Hepatic stellate cell (primary cell): ENCODE data around the gene SHOX.
"Not testable (repeated sequence)": the region's sequence is repeated elsewhere in the genome, so short reads cannot be mapped to it uniquely, and the experiment has no call there.

Experiments used
- DNase-seq: peaks from one replicate; pipeline ENCODE4 v3.0.0; 2011; ENCODE audit warnings: low spot score

Gene SHOX

DNA sequence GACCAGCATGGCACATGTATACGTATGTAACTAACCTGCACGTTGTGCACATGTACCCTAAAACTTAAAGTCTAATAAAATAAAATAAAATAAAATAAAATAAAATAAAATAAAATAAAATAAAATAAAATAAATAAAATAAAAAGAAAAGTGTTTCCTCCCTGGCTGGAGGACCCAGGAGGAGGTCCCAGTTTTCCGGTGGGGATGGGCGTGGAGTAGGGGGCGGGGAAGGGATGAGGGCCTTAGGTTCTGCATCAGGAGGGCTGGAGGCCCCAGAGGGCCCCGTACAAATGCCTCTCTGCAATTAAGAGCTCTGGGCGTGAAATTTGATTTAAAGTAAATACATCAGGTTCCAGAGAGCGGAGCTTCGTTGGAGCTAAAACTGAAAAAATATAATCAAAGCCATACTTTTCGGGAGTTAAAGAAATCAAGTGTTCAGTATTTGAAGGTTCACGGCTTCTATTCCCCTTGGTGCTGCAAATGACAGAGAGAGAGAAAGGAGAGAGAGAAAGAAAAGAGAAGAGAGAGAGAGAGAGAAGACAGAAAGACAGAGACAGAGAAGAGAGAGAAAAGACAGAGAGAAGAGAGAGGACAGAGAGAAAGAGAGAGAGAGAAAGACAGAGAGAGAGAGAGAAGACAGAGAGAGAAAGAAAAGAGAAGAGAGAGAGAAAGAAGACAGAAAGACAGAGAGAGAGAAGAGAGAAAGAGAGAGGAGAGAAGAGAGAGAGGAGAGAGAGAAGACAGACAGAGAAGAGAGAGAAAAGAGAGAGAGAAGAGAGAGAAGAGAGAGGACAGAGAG, 8.7 kb upstream of the SHOX start:
- DNase-seq, result no peak

DNA sequence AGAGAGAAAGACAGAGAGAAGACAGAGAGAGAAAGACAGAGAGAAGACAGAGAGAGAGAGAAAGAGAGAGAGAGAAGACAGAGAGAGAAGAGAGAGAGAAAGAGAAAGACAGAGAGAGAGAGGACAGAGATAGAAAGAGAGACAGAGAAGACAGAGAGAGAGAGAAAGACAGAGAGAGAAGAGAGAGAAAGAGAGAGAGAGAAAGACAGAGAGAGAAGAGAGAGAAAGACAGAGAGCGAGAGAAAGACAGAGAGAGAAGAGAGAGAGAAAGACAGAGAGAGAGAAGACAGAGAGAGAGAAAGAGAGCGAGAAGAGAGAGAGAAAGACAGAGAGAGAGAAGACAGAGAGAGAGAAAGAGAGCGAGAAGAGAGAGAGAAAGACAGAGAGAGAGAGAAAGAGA, 7.8 kb upstream of the SHOX start:
- not testable (repeated sequence) for DNase-seq

GRCh38 chrX:623268-623598, 7.4 kb upstream of the SHOX start:
- DNase-seq, result no peak

- no peak for DNase-seq
Observed at GRCh38 chrX:623599-624315, 6.8 kb upstream of the SHOX start.

GRCh38 chrX:625137-625691, 5.4 kb upstream of the SHOX start:
- no peak for DNase-seq

GRCh38 chrX:626047-626446, 4.5 kb upstream of the SHOX start:
- DNase-seq, result not testable (repeated sequence)

GRCh38 chrX:626745-627509, 3.7 kb upstream of the SHOX start:
- no peak for DNase-seq

GRCh38 chrX:627510-627981, 3.0 kb upstream of the SHOX start:
- no peak for DNase-seq

- DNase-seq, result no peak
Observed at GRCh38 chrX:627995-628394, 2.6 kb upstream of the SHOX start.

DNA sequence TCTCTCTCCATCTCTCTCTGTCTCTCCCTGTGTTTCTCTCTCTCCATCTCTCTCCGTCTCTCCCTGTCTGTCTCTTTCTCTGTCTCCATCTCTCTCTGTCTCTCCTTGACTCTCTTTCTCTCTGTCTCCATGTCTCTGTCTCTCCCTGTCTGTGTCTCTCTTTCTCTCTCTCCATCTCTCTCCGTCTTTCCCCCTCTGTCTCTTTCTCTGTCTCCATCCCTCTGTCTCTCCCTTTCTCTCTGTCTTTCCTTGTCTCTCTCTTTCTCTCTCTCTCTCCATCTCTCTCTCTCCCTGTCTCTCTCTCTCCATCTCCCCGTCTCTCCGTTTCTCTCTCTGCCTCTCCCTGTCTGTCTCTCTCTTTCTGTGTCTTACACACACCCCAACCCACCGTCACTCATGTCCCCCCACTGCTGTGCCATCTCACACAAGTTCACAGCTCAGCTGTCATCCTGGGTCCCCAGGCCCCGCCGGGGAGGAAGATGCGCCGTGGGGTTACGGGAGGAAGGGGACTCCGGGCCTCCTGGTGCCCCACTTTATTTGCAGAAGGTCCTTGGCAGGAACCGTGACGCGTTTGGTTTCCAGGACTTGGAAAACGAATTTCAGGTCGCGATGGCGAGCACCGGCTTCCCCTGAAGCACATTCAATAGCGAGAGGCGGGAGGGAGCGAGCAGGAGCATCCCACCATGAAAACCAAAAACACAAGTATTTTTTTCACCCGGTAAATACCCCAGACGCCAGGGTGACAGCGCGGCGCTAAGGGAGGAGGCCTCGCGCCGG, 1.2 kb upstream of the SHOX start:
- DNase-seq, result no peak

DNA sequence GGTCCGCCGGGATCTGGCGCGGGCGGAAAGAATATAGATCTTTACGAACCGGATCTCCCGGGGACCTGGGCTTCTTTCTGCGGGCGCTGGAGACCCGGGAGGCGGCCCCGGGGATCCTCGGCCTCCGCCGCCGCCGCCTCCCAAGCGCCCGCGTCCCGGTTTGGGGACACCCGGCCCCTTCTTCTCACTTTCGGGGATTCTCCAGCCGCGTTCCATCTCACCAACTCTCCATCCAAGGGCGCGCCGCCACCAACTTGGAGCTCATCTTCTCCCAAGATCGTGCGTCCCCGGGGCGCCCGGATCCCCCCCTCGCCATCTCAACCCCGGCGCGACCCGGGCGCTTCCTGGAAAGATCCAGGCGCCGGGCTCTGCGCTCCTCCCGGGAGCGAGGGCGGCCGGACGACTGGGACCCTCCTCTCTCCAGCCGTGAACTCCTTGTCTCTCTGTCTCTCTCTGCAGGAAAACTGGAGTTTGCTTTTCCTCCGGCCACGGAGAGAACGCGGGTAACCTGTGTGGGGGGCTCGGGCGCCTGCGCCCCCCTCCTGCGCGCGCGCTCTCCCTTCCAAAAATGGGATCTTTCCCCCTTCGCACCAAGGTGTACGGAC, 482 bp upstream of the SHOX start:
- DNase-seq, result no peak

DNA sequence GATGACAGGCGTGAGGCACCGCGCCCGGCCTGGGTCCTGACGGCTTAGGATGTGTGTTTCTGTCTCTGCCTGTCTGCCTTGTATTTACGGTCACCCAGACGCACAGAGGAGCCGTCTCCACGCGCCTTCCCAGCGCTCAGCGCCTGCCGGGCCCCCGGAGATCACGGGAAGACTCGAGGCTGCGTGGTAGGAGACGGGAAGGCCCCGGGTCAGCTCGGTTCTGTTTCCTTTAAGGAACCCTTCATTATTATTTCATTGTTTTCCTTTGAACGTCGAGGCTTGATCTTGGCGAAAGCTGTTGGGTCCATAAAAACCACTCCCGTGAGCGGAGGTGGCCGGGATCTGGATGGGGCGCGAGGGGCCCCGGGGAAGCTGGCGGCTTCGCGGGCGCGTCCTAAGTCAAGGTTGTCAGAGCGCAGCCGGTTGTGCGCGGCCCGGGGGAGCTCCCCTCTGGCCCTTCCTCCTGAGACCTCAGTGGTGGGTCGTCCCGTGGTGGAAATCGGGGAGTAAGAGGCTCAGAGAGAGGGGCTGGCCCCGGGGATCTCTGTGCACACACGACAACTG, 1.3 kb downstream of the SHOX start:
- no peak for DNase-seq

- no peak for DNase-seq
Observed at GRCh38 chrX:632366-633042, 1.9 kb downstream of the SHOX start.

GRCh38 chrX:633043-633984, 2.7 kb downstream of the SHOX start:
- DNase-seq, result no peak

GRCh38 chrX:633985-634958, 3.7 kb downstream of the SHOX start:
- no peak for DNase-seq

GRCh38 chrX:635428-636090, 5.0 kb downstream of the SHOX start:
- DNase-seq, result no peak

- no peak for DNase-seq
Observed at GRCh38 chrX:636981-637659, 6.5 kb downstream of the SHOX start.
